SW480 (cell line): ENCODE data around the gene CDKL1.
"Not testable (repeated sequence)": the region's sequence is repeated elsewhere in the genome, so short reads cannot be mapped to it uniquely, and the experiment has no call there.

ENCODE experiments used
- DNase-seq: peaks from one replicate; pipeline ENCODE4 v3.0.0-alpha.2; 2016; ENCODE audit warnings: low spot score

CDKL1 gene

GRCh38 chr14:50387548-50387947 is 9.1 kb downstream of the CDKL1 start:
- no peak for DNase-seq

GRCh38 chr14:50383618-50384225 is 13.0 kb downstream of the CDKL1 start:
- no peak for DNase-seq

- DNase-seq, result no peak
Observed at GRCh38 chr14:50381823-50382287, 14.8 kb downstream of the CDKL1 start.

- DNase-seq, result no peak
Observed at GRCh38 chr14:50381008-50381407, 15.7 kb downstream of the CDKL1 start.

- no peak for DNase-seq
Observed at GRCh38 chr14:50380455-50380854, 16.2 kb downstream of the CDKL1 start.

GRCh38 chr14:50379563-50379962 is 17.1 kb downstream of the CDKL1 start:
- no peak for DNase-seq

GRCh38 chr14:50377550-50378085 is 19.1 kb downstream of the CDKL1 start:
- no peak for DNase-seq

GRCh38 chr14:50375760-50376159 is 20.9 kb downstream of the CDKL1 start:
- DNase-seq, result no peak

- DNase-seq, result no peak
Observed at GRCh38 chr14:50373959-50374358, 22.7 kb downstream of the CDKL1 start.

- no peak for DNase-seq
Observed at GRCh38 chr14:50371546-50371945, 25.1 kb downstream of the CDKL1 start.

- no peak for DNase-seq
Observed at GRCh38 chr14:50366589-50366988, 30.1 kb downstream of the CDKL1 start.

- DNase-seq, result no peak
Observed at GRCh38 chr14:50366115-50366514, 30.6 kb downstream of the CDKL1 start.

GRCh38 chr14:50365572-50365971 is 31.1 kb downstream of the CDKL1 start:
- DNase-seq, result not testable (repeated sequence)

GRCh38 chr14:50364792-50365191 is 31.9 kb downstream of the CDKL1 start:
- peak; percentile 65 for DNase-seq

- no peak for DNase-seq
Observed at GRCh38 chr14:50363714-50364111, 33.0 kb downstream of the CDKL1 start.

GRCh38 chr14:50362764-50363713 is 33.6 kb downstream of the CDKL1 start:
- DNase-seq, result no peak

- DNase-seq, result not testable (repeated sequence)
Observed at GRCh38 chr14:50361473-50362403, 34.9 kb downstream of the CDKL1 start.

GRCh38 chr14:50360851-50361250 is 35.8 kb downstream of the CDKL1 start:
- DNase-seq, result no peak

GRCh38 chr14:50360093-50360492 is 36.6 kb downstream of the CDKL1 start:
- DNase-seq, result no peak

- no peak for DNase-seq
Observed at GRCh38 chr14:50359631-50360030, 37.0 kb downstream of the CDKL1 start.

- no peak for DNase-seq
Observed at GRCh38 chr14:50357753-50358395, 38.8 kb downstream of the CDKL1 start.
